Colonic mucosa (tissue), 4 donors: ENCODE data around the gene SLC25A13. TPM values are rescaled to one million over a fixed set of nuclear protein-coding genes. Genes with fewer than 3 reads are reported as not detected.

Experiments
- DNase-seq: peaks from one replicate; pipeline ENCODE4 v3.0.0-alpha.2; 2020
- H3K27ac ChIP-seq: fragments of 200-600 bp; one replicate; pipeline ENCODE4 v1.8.0; 2021
- H3K27me3 ChIP-seq: fragments of 200-600 bp; one replicate; pipeline ENCODE4 v1.8.0; 2021
- H3K36me3 ChIP-seq: fragments of 200-600 bp; one replicate; pipeline ENCODE4 v1.8.0; 2021
- H3K4me1 ChIP-seq: fragments of 200-600 bp; one replicate; pipeline ENCODE4 v1.8.0; 2021; ENCODE audit warnings: mild to moderate bottlenecking
- H3K4me3 ChIP-seq: fragments of 200-600 bp; one replicate; pipeline ENCODE4 v1.8.0; 2021
- H3K9ac ChIP-seq, 2 donors: one replicate each; pipeline ENCODE4 v1.7.0; 2013; ENCODE audit warnings: control low read depth in 2 of 2, low read depth in 2 of 2, low read length in 2 of 2
- H3K9me3 ChIP-seq: fragments of 200-600 bp; one replicate; pipeline ENCODE4 v1.8.0; 2021
- CTCF ChIP-seq: fragments of 200-600 bp; IDR thresholded peaks from one replicate; pipeline ENCODE4 v1.8.0; 2022; ENCODE audit warnings: antibody characterized with exemption, mild to moderate bottlenecking
- intact Hi-C: fragments of 100-400 bp; cut with DNase I; formaldehyde crosslinking; loops from one replicate; pipeline ENCODE4 v1.14.1; 2022
- total RNA-seq, 2 donors: library from RNA; stranded (reverse); fragmentation: NEBNext Ultra II Directional in 1 of 2; extraction: Animal tissue kit (Norgen Biotek cat#: 25700) in 1 of 2; gene quantifications; one replicate each; pipeline ENCODE4 v1.2.1, GENCODE V29; 2021
- donor health status: healthy.
- donor health status: DM: no; HTN: no; CAD: no.
- donor health status: DM: no; HTN: no; CAD: no.

The SLC25A13 gene
- total RNA-seq, 2 donors from 2014 or later, result 36.4 to 45.2 TPM

- intact Hi-C loops, result no loop called here
- Histone ChIP-seq H3K4me3 (no peak overlapping the region), H3K27me3 (no peaks in the 10 kb centered on the region), H3K9ac (no peak overlapping the region), H3K27ac (no peak overlapping the region), H3K36me3 (no peaks in the 10 kb centered on the region), H3K9me3 (no peaks in the 10 kb centered on the region), H3K4me1 (no peaks in the 10 kb centered on the region)
- TF ChIP-seq CTCF, result no peak
- no peak for DNase-seq
Measured at GRCh38 chr7:96310110-96310509, 11.8 kb downstream of the SLC25A13 start.

GRCh38 chr7:96308950-96309263, 13.0 kb downstream of the SLC25A13 start:
- intact Hi-C loops, result no loop called here
- Histone ChIP-seq H3K36me3 (no peaks in the 10 kb centered on the region), H3K4me1 (no peaks in the 10 kb centered on the region), H3K27ac (peak overlapping the region; percentile 4), H3K9ac (no peak overlapping the region), H3K27me3 (no peaks in the 10 kb centered on the region), H3K4me3 (no peak overlapping the region), H3K9me3 (no peaks in the 10 kb centered on the region)
- no peak for DNase-seq
- no peak for TF ChIP-seq CTCF

- no peak for TF ChIP-seq CTCF
- no peak overlapping the region for H3K4me3 ChIP-seq
- H3K36me3 ChIP-seq, result no peaks in the 10 kb centered on the region
- DNase-seq, result no peak
- intact Hi-C loops, result no loop called here
- peaks cover 3% of the 10 kb centered on the region for H3K4me1 ChIP-seq
- peak overlapping the region; percentile 4 for H3K27ac ChIP-seq
- no peaks in the 10 kb centered on the region for H3K27me3 ChIP-seq
- no peaks in the 10 kb centered on the region for H3K9me3 ChIP-seq
- H3K9ac ChIP-seq, result no peak overlapping the region
Measured at GRCh38 chr7:96308253-96308949, 13.5 kb downstream of the SLC25A13 start.

GRCh38 chr7:96306385-96307125, 15.3 kb downstream of the SLC25A13 start:
- DNase-seq, result no peak
- Histone ChIP-seq H3K4me1 (peaks cover 7% of the 10 kb centered on the region), H3K9me3 (no peaks in the 10 kb centered on the region), H3K36me3 (no peaks in the 10 kb centered on the region), H3K27ac (no peak overlapping the region), H3K27me3 (no peaks in the 10 kb centered on the region), H3K4me3 (no peak overlapping the region), H3K9ac (no peak overlapping the region)
- no peak for TF ChIP-seq CTCF
- intact Hi-C loops, result no loop called here

- Histone ChIP-seq H3K27ac (no peak overlapping the region), H3K9ac (no peak overlapping the region), H3K4me1 (peaks cover 7% of the 10 kb centered on the region), H3K27me3 (no peaks in the 10 kb centered on the region), H3K4me3 (no peak overlapping the region), H3K9me3 (no peaks in the 10 kb centered on the region), H3K36me3 (no peaks in the 10 kb centered on the region)
- TF ChIP-seq CTCF, result no peak
- no peak for DNase-seq
- intact Hi-C loops, result no loop called here
Measured at GRCh38 chr7:96305915-96306314, 16.0 kb downstream of the SLC25A13 start.
